Activated B cell treated with CpG ODN at 0.5 μM for 24 hours (primary cell): ENCODE measurements around the gene NBPF3. TPM values are rescaled to one million over a fixed set of nuclear protein-coding genes. Genes with fewer than 3 reads are reported as not detected.
"Not testable (repeated sequence)": the region's sequence is repeated elsewhere in the genome, so short reads cannot be mapped to it uniquely, and the experiment has no call there.

ENCODE experiments used
- ATAC-seq: fragments of 200-7000 bp; cut with Tn5 transposase; one replicate; pipeline ENCODE4 v1.10.0; 2021; ENCODE audit warnings: low read depth, mild to moderate bottlenecking, moderate library complexity
- CTCF ChIA-PET: fragments of 350-600 bp; sonication (Branson Sonifier 250); formaldehyde crosslinking; loops from one replicate; lab custom pipeline; 2021; ENCODE audit warnings: antibody characterized with exemption; lab: Charles Lee
- POLR2A ChIA-PET: fragments of 350-600 bp; sonication (Branson Sonifier 250); formaldehyde crosslinking; loops from one replicate; lab custom pipeline; 2021; ENCODE audit warnings: antibody characterized with exemption; lab: Charles Lee
- DNase-seq: peaks from one replicate; pipeline ENCODE4 v3.0.0; 2022
- H3K27ac Mint-ChIP-seq: one replicate; pipeline ENCODE4 v1.8.0; 2020; ENCODE audit warnings: mixed read lengths
- H3K27me3 Mint-ChIP-seq: one replicate; pipeline ENCODE4 v1.8.0; 2021; ENCODE audit warnings: mixed read lengths
- H3K36me3 Mint-ChIP-seq: one replicate; pipeline ENCODE4 v1.8.0; 2021; ENCODE audit warnings: low read depth, mixed read lengths
- H3K4me1 Mint-ChIP-seq: one replicate; pipeline ENCODE4 v1.8.0; 2021; ENCODE audit warnings: mixed read lengths
- H3K4me3 Mint-ChIP-seq: one replicate; pipeline ENCODE4 v1.8.0; 2020; ENCODE audit warnings: mild to moderate bottlenecking, mixed read lengths
- H3K9me3 Mint-ChIP-seq: one replicate; pipeline ENCODE4 v1.8.0; 2020; ENCODE audit warnings: mixed read lengths
- CTCF ChIP-seq: fragments of 200-600 bp; IDR thresholded peaks from one replicate; pipeline ENCODE4 v1.8.0; 2022; ENCODE audit warnings: antibody characterized with exemption, mild to moderate bottlenecking
- intact Hi-C: fragments of 100-400 bp; cut with micrococcal nuclease; formaldehyde crosslinking; loops from one replicate; pipeline ENCODE4 v1.15.1; 2024
- total RNA-seq: library from RNA; stranded (reverse); gene quantifications from 2 replicates; pipeline ENCODE4 v1.2.3, GENCODE V29; 2022

The NBPF3 gene
- total RNA-seq, 1 donor from 2014 or later: 4.3 TPM

- Mint-ChIP-seq H3K36me3 (peaks cover 2% of the 10 kb centered on the region), H3K27me3 (no peaks in the 10 kb centered on the region), H3K4me1 (no peaks in the 10 kb centered on the region), H3K27ac (no peak overlapping the region), H3K4me3 (no peak overlapping the region), H3K9me3 (no peaks in the 10 kb centered on the region)
- POLR2A ChIA-PET: no interaction called here
- no peak for DNase-seq
- CTCF ChIA-PET: no interaction called here
- intact Hi-C loops: no loop called here
- no peak for ATAC-seq
- no peak for TF ChIP-seq CTCF
Observed at GRCh38 chr1:21469581-21469980, 29.6 kb downstream of the NBPF3 start.

DNA sequence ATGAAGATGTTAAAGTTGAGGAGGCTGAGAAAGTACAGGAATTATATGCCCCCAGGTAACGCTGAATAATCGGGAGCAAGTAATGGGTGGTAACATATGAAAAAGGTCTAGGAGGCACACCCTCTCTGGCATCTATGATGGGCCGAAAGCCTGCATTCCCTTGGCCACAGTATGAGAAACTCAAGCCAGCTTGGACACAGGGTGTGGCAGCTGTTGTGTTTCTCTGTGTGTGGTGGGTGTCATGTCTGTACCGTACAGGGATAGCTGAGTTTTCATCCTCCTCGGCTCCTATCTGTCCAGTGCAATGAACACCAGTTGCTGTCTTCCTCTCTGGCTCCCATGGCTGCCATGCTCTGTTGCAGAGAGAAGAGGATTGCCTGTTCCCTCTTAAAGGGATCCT is 32.9 kb downstream of the NBPF3 start:
- H3K36me3 Mint-ChIP-seq: peaks cover 2% of the 10 kb centered on the region
- no peaks in the 10 kb centered on the region for H3K4me1 Mint-ChIP-seq

DNA sequence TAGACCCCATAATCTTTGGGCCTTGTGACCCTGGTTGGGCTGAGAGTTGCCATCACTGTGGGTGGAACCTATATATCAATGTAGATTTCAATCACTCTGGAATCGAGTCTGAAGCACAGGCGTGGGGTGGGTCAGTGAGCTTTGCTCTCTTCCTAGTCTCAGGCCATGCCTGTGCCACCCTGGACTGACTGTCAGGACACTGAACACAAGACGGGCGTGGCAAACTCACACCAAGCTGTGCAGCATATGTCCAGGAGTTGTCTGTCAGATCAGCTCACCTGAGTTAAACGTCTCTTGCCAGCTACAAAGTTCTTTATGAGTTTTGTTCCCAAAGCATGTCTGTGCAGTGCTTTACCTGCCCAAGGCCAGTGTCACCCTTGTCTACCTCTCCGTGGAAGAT is 38.4 kb downstream of the NBPF3 start:
- no peaks in the 10 kb centered on the region for H3K9me3 Mint-ChIP-seq
- ATAC-seq (no peak), DNase-seq (no peak)
- H3K27ac Mint-ChIP-seq: no peak overlapping the region
- H3K4me3 Mint-ChIP-seq: no peak overlapping the region
- peaks cover 2% of the 10 kb centered on the region for H3K27me3 Mint-ChIP-seq
- H3K36me3 Mint-ChIP-seq: peaks cover 5% of the 10 kb centered on the region
- CTCF ChIA-PET: no interaction called here
- intact Hi-C loops: no loop called here
- POLR2A ChIA-PET: no interaction called here
- H3K4me1 Mint-ChIP-seq: no peaks in the 10 kb centered on the region
- TF ChIP-seq CTCF: no peak

More for the DNA sequence above, 32.9 kb downstream of the NBPF3 start:
- H3K9me3 Mint-ChIP-seq: no peaks in the 10 kb centered on the region
- POLR2A ChIA-PET: no interaction called here
- H3K27ac Mint-ChIP-seq: no peak overlapping the region
- DNase-seq (no peak), ATAC-seq (no peak)
- intact Hi-C loops: no loop called here
- CTCF ChIA-PET: no interaction called here
- H3K4me3 Mint-ChIP-seq: no peak overlapping the region
- no peaks in the 10 kb centered on the region for H3K27me3 Mint-ChIP-seq
- no peak for TF ChIP-seq CTCF

DNA sequence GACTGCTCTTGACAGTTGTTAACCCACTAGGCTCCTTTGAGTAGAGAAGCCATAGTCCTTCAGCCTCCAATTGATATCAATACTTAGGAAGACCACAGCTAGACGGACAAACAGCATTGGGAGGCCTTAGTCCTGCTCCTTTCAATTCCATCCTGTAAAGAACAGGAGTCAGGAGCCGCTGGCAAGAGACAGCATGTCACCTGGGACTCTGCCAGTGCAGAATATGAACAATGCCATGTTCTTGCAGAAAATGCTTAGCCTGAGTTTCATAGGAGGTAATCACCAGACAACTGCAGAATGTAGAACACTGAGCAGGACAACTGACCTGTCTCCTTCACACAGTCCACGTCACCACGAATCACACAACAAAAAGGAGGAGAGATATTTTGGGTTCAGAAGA is 43.9 kb downstream of the NBPF3 start:
- CTCF ChIA-PET, H3K4me3 Mint-ChIP-seq, intact Hi-C loops: not testable (repeated sequence)

DNA sequence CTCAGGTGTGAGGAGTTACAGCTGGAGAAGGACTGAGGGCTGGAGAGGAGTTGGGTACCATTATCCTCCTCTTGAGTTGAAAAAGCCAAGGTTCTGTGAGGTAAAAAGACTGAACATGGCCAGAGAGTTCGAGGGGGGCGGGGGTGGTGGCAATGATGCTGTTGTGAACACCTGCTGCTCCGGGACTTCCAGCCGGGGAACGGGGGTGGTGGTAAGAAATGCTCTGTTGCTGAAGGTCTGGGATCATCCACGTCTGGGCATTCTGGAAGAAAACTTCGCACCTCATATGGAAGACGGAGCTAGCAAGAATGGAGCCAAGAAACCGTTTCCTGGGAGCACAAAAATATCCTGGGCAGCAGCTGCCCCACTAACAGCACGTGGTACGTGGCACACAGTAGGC is 49.2 kb downstream of the NBPF3 start:
- ChIA-PET POLR2A (no interaction called here), CTCF (no interaction called here)
- peaks cover 8% of the 10 kb centered on the region for H3K27me3 Mint-ChIP-seq
- no peak for ATAC-seq
- intact Hi-C loops: no loop called here
- no peak for TF ChIP-seq CTCF
- H3K27ac Mint-ChIP-seq: no peak overlapping the region
- no peaks in the 10 kb centered on the region for H3K9me3 Mint-ChIP-seq
- H3K36me3 Mint-ChIP-seq: no peaks in the 10 kb centered on the region
- peaks cover 13% of the 10 kb centered on the region for H3K4me1 Mint-ChIP-seq
- no peak overlapping the region for H3K4me3 Mint-ChIP-seq
- DNase-seq: no peak

More for the DNA sequence above, 43.9 kb downstream of the NBPF3 start:
- POLR2A ChIA-PET, ATAC-seq, H3K9me3 Mint-ChIP-seq, H3K36me3 Mint-ChIP-seq, DNase-seq, H3K27me3 Mint-ChIP-seq, H3K27ac Mint-ChIP-seq: not testable (repeated sequence)
- H3K4me1 Mint-ChIP-seq: peaks cover 11% of the 10 kb centered on the region
